Activated T-cell treated with anti-CD3 and anti-CD28 coated beads, Interleukin-2, amount 50 U/mL, for 4 hours (primary cell): Measurements from ENCODE around the gene FMO5. TPM values are rescaled to one million over a fixed set of nuclear protein-coding genes. Genes with fewer than 3 reads are reported as not detected.

Experiments used
- ATAC-seq, 2 donors: fragments of 200-7000 bp; cut with Tn5 transposase; one replicate each; pipeline ENCODE4 v1.10.0; 2021
- DNase-seq: peaks from one replicate; pipeline ENCODE4 v3.0.0-alpha.2; 2020
- H3K27me3 Mint-ChIP-seq: one replicate; pipeline ENCODE4 v1.8.0; 2021; ENCODE audit warnings: low read depth, mixed read lengths
- H3K36me3 Mint-ChIP-seq: one replicate; pipeline ENCODE4 v1.8.0; 2022; ENCODE audit warnings: mixed read lengths; ENCODE audit not compliant: insufficient read depth
- H3K4me1 Mint-ChIP-seq: one replicate; pipeline ENCODE4 v1.8.0; 2021; ENCODE audit warnings: low read depth, mixed read lengths
- H3K4me3 Mint-ChIP-seq: one replicate; pipeline ENCODE4 v1.8.0; 2021; ENCODE audit warnings: mild to moderate bottlenecking, moderate library complexity, mixed read lengths
- H3K9me3 Mint-ChIP-seq: one replicate; pipeline ENCODE4 v1.8.0; 2021; ENCODE audit warnings: mixed read lengths
- total RNA-seq, 3 donors: library from RNA; stranded (reverse); gene quantifications; one replicate each; pipeline ENCODE4 v1.2.1, GENCODE V29; 2021

FMO5 gene
- total RNA-seq, 3 donors from 2014 or later, result 0.20 to 0.22 TPM; not detected in 1

GRCh38 chr1:147223740-147224615 is 1.2 kb downstream of the FMO5 start:
- H3K36me3 Mint-ChIP-seq, result no peaks in the 10 kb centered on the region
- peaks cover 14% of the 10 kb centered on the region for H3K4me1 Mint-ChIP-seq
- ATAC-seq (no peak), DNase-seq (no peak)
- H3K4me3 Mint-ChIP-seq, result peak overlapping the region; percentile 24
- no peaks in the 10 kb centered on the region for H3K27me3 Mint-ChIP-seq
- H3K9me3 Mint-ChIP-seq, result no peaks in the 10 kb centered on the region

GRCh38 chr1:147218606-147219005 is 6.5 kb downstream of the FMO5 start:
- no peaks in the 10 kb centered on the region for H3K36me3 Mint-ChIP-seq

GRCh38 chr1:147217141-147217540 is 8.0 kb downstream of the FMO5 start:
- Mint-ChIP-seq H3K36me3 (no peaks in the 10 kb centered on the region), H3K9me3 (no peaks in the 10 kb centered on the region), H3K4me1 (no peaks in the 10 kb centered on the region), H3K4me3 (no peak overlapping the region), H3K27me3 (no peaks in the 10 kb centered on the region)
- ATAC-seq (no peak), DNase-seq (no peak)

More at GRCh38 chr1:147218606-147219005, 6.5 kb downstream of the FMO5 start:
- no peaks in the 10 kb centered on the region for H3K9me3 Mint-ChIP-seq
- no peaks in the 10 kb centered on the region for H3K27me3 Mint-ChIP-seq
- no peak for ATAC-seq
- H3K4me3 Mint-ChIP-seq, result no peak overlapping the region
- H3K4me1 Mint-ChIP-seq, result no peaks in the 10 kb centered on the region
- no peak for DNase-seq

DNA sequence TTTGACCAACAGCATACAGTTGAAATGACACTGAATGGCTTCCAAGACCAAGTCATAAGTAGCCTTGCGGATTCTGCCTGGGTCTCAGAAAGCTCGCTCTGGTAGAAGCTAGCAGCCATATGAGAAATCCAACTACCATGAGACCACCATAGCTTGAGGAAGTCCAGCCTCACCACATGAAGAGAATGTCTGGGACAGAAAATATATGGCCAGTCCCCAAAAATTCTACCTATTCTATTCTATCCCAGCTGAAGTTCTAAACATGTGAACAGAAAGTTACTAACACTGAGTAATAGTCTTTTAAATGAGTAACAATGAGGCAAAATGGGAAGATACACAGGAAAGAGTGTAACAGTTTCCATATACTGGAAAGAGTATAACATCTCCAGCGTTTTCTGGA is 9.0 kb downstream of the FMO5 start:
- ATAC-seq (no peak), DNase-seq (no peak)
- Mint-ChIP-seq H3K36me3 (peaks cover 2% of the 10 kb centered on the region), H3K27me3 (no peaks in the 10 kb centered on the region), H3K9me3 (no peaks in the 10 kb centered on the region), H3K4me3 (no peak overlapping the region), H3K4me1 (no peaks in the 10 kb centered on the region)

DNA sequence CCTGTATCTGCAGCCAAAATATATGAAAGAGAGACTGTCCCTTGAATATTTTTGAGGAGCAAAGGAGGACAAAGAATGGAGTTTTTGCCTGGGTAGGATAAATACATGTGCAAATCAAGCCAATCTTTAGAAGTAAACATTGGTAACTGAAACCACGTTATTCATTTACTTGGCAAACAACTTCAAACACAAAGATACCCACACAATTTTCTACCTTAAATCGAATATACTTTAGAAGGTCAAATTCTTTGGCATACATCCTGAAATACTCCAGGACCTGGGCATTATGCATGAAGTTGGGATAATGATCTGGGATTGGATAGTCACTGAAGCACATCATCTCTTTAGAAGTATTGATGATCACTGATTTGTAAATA is 9.6 kb downstream of the FMO5 start:
- Mint-ChIP-seq H3K4me3 (no peak overlapping the region), H3K9me3 (no peaks in the 10 kb centered on the region), H3K27me3 (no peaks in the 10 kb centered on the region), H3K4me1 (no peaks in the 10 kb centered on the region), H3K36me3 (peaks cover 2% of the 10 kb centered on the region)
- DNase-seq (no peak), ATAC-seq (no peak)

- no peak for DNase-seq
- Mint-ChIP-seq H3K27me3 (no peaks in the 10 kb centered on the region), H3K4me3 (no peak overlapping the region), H3K9me3 (no peaks in the 10 kb centered on the region), H3K4me1 (no peaks in the 10 kb centered on the region), H3K36me3 (peaks cover 2% of the 10 kb centered on the region)
- ATAC-seq, result no peak
These were observed 10.1 kb downstream of the FMO5 start for GRCh38 chr1:147214842-147215539.

DNA sequence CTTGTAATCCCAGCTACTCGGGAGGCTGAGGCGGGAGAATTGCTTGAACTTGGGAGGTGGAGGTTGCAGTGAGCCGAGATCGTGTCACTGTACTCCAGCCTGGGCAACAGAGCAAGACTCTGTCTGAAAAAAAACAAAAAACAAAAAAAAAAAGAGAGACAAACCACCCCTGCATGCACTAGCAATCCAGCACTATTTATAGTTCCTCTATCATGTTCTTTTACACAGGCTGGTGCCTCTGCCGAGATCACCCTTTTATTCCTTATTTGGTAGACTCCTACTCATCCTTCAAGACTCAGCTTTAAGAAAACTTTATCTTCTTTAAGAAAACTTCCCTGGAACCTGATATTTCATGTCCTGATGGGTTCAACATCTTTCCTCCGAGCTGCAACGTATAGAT is 10.8 kb downstream of the FMO5 start:
- Mint-ChIP-seq H3K4me3 (no peak overlapping the region), H3K9me3 (no peaks in the 10 kb centered on the region), H3K4me1 (no peaks in the 10 kb centered on the region), H3K36me3 (peaks cover 2% of the 10 kb centered on the region), H3K27me3 (no peaks in the 10 kb centered on the region)
- DNase-seq (no peak), ATAC-seq (no peak)

- no peak for ATAC-seq
- Mint-ChIP-seq H3K27me3 (no peaks in the 10 kb centered on the region), H3K9me3 (no peaks in the 10 kb centered on the region), H3K4me3 (no peak overlapping the region), H3K36me3 (peaks cover 2% of the 10 kb centered on the region), H3K4me1 (no peaks in the 10 kb centered on the region)
- no peak for DNase-seq
These were observed 11.9 kb downstream of the FMO5 start for GRCh38 chr1:147213271-147213670.

- Mint-ChIP-seq H3K36me3 (peaks cover 2% of the 10 kb centered on the region), H3K4me3 (no peak overlapping the region), H3K27me3 (no peaks in the 10 kb centered on the region), H3K9me3 (no peaks in the 10 kb centered on the region), H3K4me1 (no peaks in the 10 kb centered on the region)
- DNase-seq, result no peak
- ATAC-seq, result no peak
These were observed 13.6 kb downstream of the FMO5 start for GRCh38 chr1:147211577-147211976.

DNA sequence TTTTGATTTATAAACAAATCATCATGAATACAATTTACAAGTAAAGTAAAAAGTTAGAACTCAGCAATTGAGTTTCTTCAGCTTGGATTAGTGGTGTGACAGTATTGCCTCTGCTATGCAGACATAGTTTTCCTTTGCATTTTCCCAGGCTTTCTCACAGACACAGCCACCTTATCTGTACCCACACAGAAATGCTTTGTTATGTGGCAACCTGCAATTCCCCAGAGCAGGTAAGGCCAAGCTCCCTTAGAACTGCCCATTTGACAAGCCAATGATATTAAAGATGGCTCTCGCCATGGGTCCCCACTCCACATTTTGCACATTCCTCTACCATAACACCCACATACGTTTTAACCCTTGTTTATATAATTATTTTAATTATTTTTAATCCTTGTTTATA is 14.2 kb downstream of the FMO5 start:
- Mint-ChIP-seq H3K36me3 (peaks cover 2% of the 10 kb centered on the region), H3K4me1 (no peaks in the 10 kb centered on the region), H3K9me3 (no peaks in the 10 kb centered on the region), H3K27me3 (no peaks in the 10 kb centered on the region), H3K4me3 (no peak overlapping the region)
- ATAC-seq (no peak), DNase-seq (no peak)

DNA sequence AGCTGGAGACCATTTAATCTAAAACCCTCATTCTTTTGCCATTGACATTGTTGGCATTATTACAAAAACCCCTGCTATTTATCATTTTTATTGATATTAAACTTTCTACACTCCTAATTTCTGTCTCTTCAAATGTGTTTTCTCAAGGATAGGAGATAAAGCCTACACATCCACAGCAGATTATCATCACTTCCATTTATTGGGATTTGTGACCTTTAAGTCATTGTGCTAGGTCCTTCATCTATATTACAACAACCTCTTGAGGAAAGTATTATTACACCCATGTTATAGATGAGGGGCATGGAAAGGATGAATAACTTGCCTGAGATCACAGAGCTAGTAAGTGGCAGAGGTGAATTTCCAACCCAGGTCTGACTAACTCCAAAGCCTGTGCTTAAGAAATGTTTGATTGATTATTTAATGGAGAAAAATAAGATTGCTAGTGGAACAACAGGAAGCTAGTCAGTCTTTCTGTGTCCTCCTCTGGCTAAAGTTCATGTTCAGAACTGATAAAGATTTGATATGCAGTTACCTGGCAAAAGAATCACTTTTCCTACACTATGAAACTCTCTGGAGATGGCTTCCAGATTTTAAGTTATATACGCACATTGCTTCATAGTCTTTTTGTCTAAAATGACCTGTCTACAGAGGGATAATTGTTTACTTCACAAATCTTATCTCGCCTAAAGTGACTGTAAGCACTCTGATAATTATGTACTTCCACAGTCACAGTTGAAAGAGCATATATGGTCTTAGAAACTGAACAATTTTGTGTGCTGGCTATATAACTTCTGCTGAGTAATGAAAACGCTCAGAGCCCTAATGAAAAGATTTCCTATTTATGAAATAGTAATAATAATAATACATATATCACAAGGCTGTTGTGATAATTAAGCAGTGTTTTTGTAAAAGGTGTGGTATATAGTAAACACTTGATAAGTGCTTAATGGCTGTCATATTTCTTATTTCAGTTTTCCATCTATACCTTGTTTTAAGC is 15.0 kb downstream of the FMO5 start:
- Mint-ChIP-seq H3K4me3 (no peak overlapping the region), H3K9me3 (no peaks in the 10 kb centered on the region), H3K27me3 (no peaks in the 10 kb centered on the region), H3K36me3 (peaks cover 2% of the 10 kb centered on the region), H3K4me1 (no peaks in the 10 kb centered on the region)
- no peak for DNase-seq
- no peak for ATAC-seq

GRCh38 chr1:147208619-147209018 is 16.5 kb downstream of the FMO5 start:
- Mint-ChIP-seq H3K4me1 (no peaks in the 10 kb centered on the region), H3K4me3 (no peak overlapping the region), H3K27me3 (no peaks in the 10 kb centered on the region), H3K36me3 (peaks cover 5% of the 10 kb centered on the region), H3K9me3 (no peaks in the 10 kb centered on the region)
- ATAC-seq (no peak), DNase-seq (no peak)

DNA sequence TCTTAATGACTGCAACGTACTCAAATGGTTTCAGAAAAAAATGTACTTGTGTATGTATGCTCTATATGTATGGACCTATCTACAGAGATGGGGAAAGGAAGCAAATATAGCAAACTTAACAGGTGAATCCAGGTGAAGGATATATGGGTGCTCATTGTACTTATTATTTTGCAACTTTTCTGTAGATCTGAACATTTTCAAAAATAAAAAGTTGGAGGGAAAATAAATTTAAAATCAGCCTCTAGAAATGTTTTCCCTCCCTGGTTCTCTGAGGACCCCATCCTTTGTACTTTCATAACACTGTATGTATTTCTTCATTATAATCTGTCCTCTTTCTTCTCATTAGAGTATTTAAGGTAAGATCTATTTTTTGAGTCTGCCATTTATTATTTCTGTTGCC is 17.9 kb downstream of the FMO5 start:
- Mint-ChIP-seq H3K36me3 (peaks cover 11% of the 10 kb centered on the region), H3K27me3 (no peaks in the 10 kb centered on the region), H3K4me1 (no peaks in the 10 kb centered on the region), H3K9me3 (no peaks in the 10 kb centered on the region), H3K4me3 (no peak overlapping the region)
- ATAC-seq (no peak), DNase-seq (no peak)

- no peak for ATAC-seq
- Mint-ChIP-seq H3K4me1 (no peaks in the 10 kb centered on the region), H3K9me3 (no peaks in the 10 kb centered on the region)
These were observed 21.1 kb downstream of the FMO5 start for GRCh38 chr1:147204080-147204479.

More at GRCh38 chr1:147204080-147204479, 21.1 kb downstream of the FMO5 start:
- DNase-seq, result no peak
- no peaks in the 10 kb centered on the region for H3K27me3 Mint-ChIP-seq
- no peak overlapping the region for H3K4me3 Mint-ChIP-seq
- peaks cover 9% of the 10 kb centered on the region for H3K36me3 Mint-ChIP-seq
